Activated CD4-positive, alpha-beta memory T cell treated with anti-CD3 and anti-CD28 coated beads, Interleukin-2, amount 10 ng/mL, durations not matched to agents 7 days and 5 days (primary cell): ENCODE results near the gene KPNB1. TPM values are rescaled to one million over a fixed set of nuclear protein-coding genes. Genes with fewer than 3 reads are reported as not detected.

Experiments used
- CTCF ChIA-PET: fragments of 350-600 bp; sonication (Branson Sonifier 250); formaldehyde crosslinking; loops from one replicate; lab custom pipeline; 2021; ENCODE audit warnings: antibody characterized with exemption, inconsistent platforms; lab: Charles Lee
- POLR2A ChIA-PET: fragments of 350-600 bp; sonication (Branson Sonifier 250); formaldehyde crosslinking; loops from one replicate; lab custom pipeline; 2021; ENCODE audit warnings: antibody characterized with exemption; lab: Charles Lee
- DNase-seq: peaks from one replicate; pipeline ENCODE4 v3.0.0-alpha.2; 2020
- H3K27ac Mint-ChIP-seq: one replicate; pipeline ENCODE4 v1.8.0; 2021; ENCODE audit warnings: mild to moderate bottlenecking, mixed read lengths
- H3K27me3 Mint-ChIP-seq: one replicate; pipeline ENCODE4 v1.8.0; 2021; ENCODE audit warnings: mixed read lengths
- H3K36me3 Mint-ChIP-seq: one replicate; pipeline ENCODE4 v1.8.0; 2021; ENCODE audit warnings: low read depth, mixed read lengths
- H3K4me1 Mint-ChIP-seq: one replicate; pipeline ENCODE4 v1.8.0; 2021; ENCODE audit warnings: mixed read lengths
- H3K4me3 Mint-ChIP-seq: one replicate; pipeline ENCODE4 v1.8.0; 2021; ENCODE audit warnings: mild to moderate bottlenecking, mixed read lengths
- H3K9me3 Mint-ChIP-seq: one replicate; pipeline ENCODE4 v1.8.0; 2021; ENCODE audit warnings: mixed read lengths
- total RNA-seq, 2 experiments: library from RNA; stranded (reverse); gene quantifications; one replicate each; pipeline ENCODE4 v1.2.3, GENCODE V29; 2021

KPNB1 gene
- total RNA-seq, 2 experiments from 2014 or later = 329 to 334 TPM

- CTCF ChIA-PET = interaction anchor here (0.8 to 1.2 kb wide), 3 partner anchors 9 to 23 kb away, joined by 4 to 6 read pairs (median 5); partner anchors contain the start of gene TBX21
- H3K36me3 Mint-ChIP-seq = no peaks in the 10 kb centered on the region
- POLR2A ChIA-PET = interaction anchor here (1.0 to 2.1 kb wide), 3 partner anchors 8 to 23 kb away, joined by 3 to 11 read pairs (median 3); no protein-coding TSS in a partner anchor
- no peak overlapping the region for H3K4me3 Mint-ChIP-seq
- no peak overlapping the region for H3K27ac Mint-ChIP-seq
- no peaks in the 10 kb centered on the region for H3K9me3 Mint-ChIP-seq
- peaks cover 11% of the 10 kb centered on the region for H3K27me3 Mint-ChIP-seq
- DNase-seq = no peak
- peaks cover 60% of the 10 kb centered on the region for H3K4me1 Mint-ChIP-seq
These were observed 59.9 kb downstream of the KPNB1 start for GRCh38 chr17:47709594-47709993.

- DNase-seq = no peak
- Mint-ChIP-seq H3K36me3 (no peaks in the 10 kb centered on the region), H3K27ac (no peak overlapping the region), H3K9me3 (no peaks in the 10 kb centered on the region), H3K27me3 (peaks cover 14% of the 10 kb centered on the region), H3K4me3 (no peak overlapping the region), H3K4me1 (peaks cover 60% of the 10 kb centered on the region)
- ChIA-PET POLR2A (interaction anchor here (2.1 to 8.5 kb wide), 3 partner anchors 7 to 21 kb away, joined by 9 to 210 read pairs (median 11); partner anchors contain the start of gene TBX21), CTCF (no interaction called here)
These were observed 61.8 kb downstream of the KPNB1 start for GRCh38 chr17:47711366-47712099.

DNA sequence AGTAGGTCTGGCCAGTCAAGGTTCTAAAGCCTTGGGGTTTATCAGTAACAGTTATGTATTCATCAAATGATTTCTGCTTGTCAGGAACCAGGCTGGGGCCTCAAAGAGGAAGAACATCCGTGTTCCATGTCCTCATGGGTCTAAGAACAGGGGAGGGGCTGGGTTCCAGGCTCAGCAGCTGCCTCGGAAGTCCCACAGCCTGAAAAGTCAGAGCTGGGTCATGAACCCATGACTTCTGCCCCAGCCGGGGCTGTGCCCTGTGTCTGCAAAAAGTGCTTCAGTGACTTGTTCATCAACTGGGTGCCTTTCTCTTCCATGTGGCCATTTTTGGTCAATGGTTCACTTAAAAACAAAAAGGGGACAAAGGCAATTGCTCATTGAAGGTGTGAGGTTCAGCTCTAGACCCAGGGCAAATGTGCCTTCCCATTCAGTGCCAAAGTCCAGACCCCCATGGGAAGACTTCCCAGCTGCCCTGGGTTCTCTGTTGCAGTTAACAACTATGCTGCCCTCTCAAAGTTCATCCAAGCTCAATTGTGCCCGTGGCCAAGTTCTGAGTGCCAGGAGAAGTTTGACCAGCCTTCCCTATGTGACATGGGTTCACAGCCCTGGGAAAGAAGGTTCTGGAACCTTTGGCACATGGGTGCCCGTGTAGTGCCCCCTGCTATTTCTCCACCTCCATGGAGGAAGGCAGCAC is 62.8 kb downstream of the KPNB1 start:
- no peak for DNase-seq
- H3K4me3 Mint-ChIP-seq = no peak overlapping the region
- POLR2A ChIA-PET = interaction anchor here (2.4 to 8.5 kb wide), 2 partner anchors 8 to 20 kb away, joined by 9 to 210 read pairs; partner anchors contain the start of gene TBX21
- peaks cover 60% of the 10 kb centered on the region for H3K4me1 Mint-ChIP-seq
- H3K9me3 Mint-ChIP-seq = no peaks in the 10 kb centered on the region
- H3K36me3 Mint-ChIP-seq = no peaks in the 10 kb centered on the region
- peaks cover 14% of the 10 kb centered on the region for H3K27me3 Mint-ChIP-seq
- H3K27ac Mint-ChIP-seq = no peak overlapping the region
- CTCF ChIA-PET = interaction anchor here (0.9 to 1.4 kb wide), 2 partner anchors 10 to 20 kb away, joined by 3 to 4 read pairs; partner anchors contain the start of gene TBX21

DNA sequence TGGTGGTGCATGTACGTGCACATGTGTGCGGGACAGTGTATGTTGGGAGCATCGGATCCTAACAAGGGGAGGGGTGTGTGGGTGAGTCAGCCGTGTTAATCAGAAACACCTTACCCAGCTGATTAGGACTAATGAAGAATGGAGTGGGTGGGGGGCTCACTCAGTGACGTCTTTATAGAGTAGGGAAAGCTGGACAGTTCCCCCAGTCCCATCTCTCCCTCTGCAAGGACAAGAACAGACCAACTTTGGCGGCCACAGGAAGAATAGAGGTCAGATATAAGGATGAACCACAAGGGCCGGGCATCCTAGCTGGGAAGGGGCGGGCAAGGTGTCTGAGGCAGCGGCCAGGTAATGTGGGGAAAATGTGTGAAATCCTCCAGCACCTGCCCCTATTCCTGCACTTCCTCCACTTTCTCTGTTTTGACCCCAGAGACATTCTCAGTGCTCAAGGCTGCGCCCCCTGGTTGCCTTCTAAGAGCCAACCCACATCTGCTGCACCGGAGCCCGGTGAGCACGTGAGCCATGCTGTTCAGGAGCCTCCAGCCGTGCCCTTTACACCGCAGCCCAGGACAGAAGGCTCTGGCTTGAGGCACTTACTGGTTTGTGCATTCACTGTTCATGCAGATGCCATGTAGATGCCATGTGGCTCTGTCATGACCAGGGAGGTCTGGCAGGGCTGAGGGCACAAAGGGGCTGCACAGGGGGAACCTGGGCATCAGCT is 64.4 kb downstream of the KPNB1 start:
- POLR2A ChIA-PET = interaction anchor here (1.0 to 8.5 kb wide), 6 partner anchors 10 to 22 kb away, joined by 3 to 210 read pairs (median 8); partner anchors contain the start of gene TBX21
- CTCF ChIA-PET = interaction anchor here (1.4 to 7.3 kb wide), 4 partner anchors 8 to 17 kb away, joined by 4 to 99 read pairs (median 8); no protein-coding TSS in a partner anchor
- Mint-ChIP-seq H3K27ac (peak overlapping the region; percentile 21), H3K4me1 (peaks cover 73% of the 10 kb centered on the region), H3K4me3 (no peak overlapping the region), H3K36me3 (no peaks in the 10 kb centered on the region), H3K27me3 (peaks cover 14% of the 10 kb centered on the region), H3K9me3 (no peaks in the 10 kb centered on the region)
- no peak for DNase-seq

- peak overlapping the region; percentile 59 for H3K27ac Mint-ChIP-seq
- H3K4me1 Mint-ChIP-seq = peaks cover 76% of the 10 kb centered on the region
- H3K9me3 Mint-ChIP-seq = no peaks in the 10 kb centered on the region
- H3K4me3 Mint-ChIP-seq = no peak overlapping the region
- ChIA-PET POLR2A (interaction anchor here (1.0 to 8.5 kb wide), 7 partner anchors 9 to 28 kb away, joined by 3 to 210 read pairs (median 4); partner anchors contain the start of gene TBX21), CTCF (interaction anchor here (1.1 to 7.3 kb wide), 4 partner anchors 11 to 17 kb away, joined by 3 to 99 read pairs (median 8); no protein-coding TSS in a partner anchor)
- peak; percentile 57 for DNase-seq
- H3K36me3 Mint-ChIP-seq = no peaks in the 10 kb centered on the region
- H3K27me3 Mint-ChIP-seq = peaks cover 14% of the 10 kb centered on the region
These were observed 65.2 kb downstream of the KPNB1 start for GRCh38 chr17:47714773-47715396.

DNA sequence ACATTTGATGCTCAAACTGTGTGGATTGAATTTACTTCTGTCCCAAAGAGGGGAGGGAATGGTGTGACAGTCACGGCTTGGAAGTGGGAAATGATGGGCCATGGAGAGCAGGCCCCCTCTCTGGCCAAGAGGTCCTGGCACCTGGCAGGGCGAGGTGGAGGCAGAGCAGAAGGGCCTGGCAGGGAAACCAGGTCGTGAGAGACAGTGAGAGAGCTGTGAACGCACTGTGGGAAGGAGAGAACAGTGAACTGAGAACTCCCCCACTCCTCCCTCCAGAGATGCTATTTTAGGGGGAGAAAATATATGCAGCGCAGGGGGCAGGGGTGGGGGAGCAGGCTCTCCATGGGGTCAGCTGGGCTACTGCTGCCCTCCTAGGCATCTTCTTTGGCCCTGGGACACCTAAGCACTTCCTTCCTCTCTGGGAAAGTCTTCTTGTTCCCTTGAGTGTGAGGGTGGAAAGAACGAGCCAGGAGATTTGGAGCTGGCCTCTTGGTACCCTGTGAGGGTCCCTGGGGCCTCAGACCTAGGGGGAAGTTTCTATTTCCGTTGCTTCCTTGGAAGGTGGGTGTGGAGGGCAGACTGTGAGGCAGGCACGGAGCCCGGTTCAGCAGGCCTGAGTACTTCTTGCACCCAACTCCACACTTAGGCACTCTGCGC is 66.1 kb downstream of the KPNB1 start:
- POLR2A ChIA-PET = interaction anchor here (1.6 to 8.5 kb wide), 5 partner anchors 11 to 27 kb away, joined by 4 to 210 read pairs (median 12); partner anchors contain the start of gene TBX21
- no peak overlapping the region for H3K27ac Mint-ChIP-seq

GRCh38 chr17:47716375-47716774 is 66.7 kb downstream of the KPNB1 start:
- Mint-ChIP-seq H3K27ac (no peak overlapping the region), H3K36me3 (no peaks in the 10 kb centered on the region), H3K9me3 (no peaks in the 10 kb centered on the region), H3K4me1 (peaks cover 91% of the 10 kb centered on the region), H3K4me3 (no peak overlapping the region), H3K27me3 (peaks cover 14% of the 10 kb centered on the region)
- no peak for DNase-seq
- CTCF ChIA-PET = interaction anchor here (1.1 to 7.3 kb wide), 4 partner anchors 13 to 19 kb away, joined by 3 to 99 read pairs (median 14); no protein-coding TSS in a partner anchor
- POLR2A ChIA-PET = interaction anchor here (1.6 to 8.5 kb wide), 4 partner anchors 12 to 26 kb away, joined by 4 to 210 read pairs (median 22); partner anchors contain the start of gene TBX21

More for the DNA sequence above, 66.1 kb downstream of the KPNB1 start:
- CTCF ChIA-PET = interaction anchor here (1.1 to 7.3 kb wide), 4 partner anchors 14 to 18 kb away, joined by 3 to 99 read pairs (median 4); no protein-coding TSS in a partner anchor
- H3K27me3 Mint-ChIP-seq = peaks cover 14% of the 10 kb centered on the region
- no peak overlapping the region for H3K4me3 Mint-ChIP-seq
- H3K36me3 Mint-ChIP-seq = no peaks in the 10 kb centered on the region
- DNase-seq = no peak
- no peaks in the 10 kb centered on the region for H3K9me3 Mint-ChIP-seq
- H3K4me1 Mint-ChIP-seq = peaks cover 85% of the 10 kb centered on the region

GRCh38 chr17:47717261-47717697 is 67.6 kb downstream of the KPNB1 start:
- Mint-ChIP-seq H3K27me3 (peaks cover 13% of the 10 kb centered on the region), H3K4me1 (peaks cover 96% of the 10 kb centered on the region), H3K36me3 (no peaks in the 10 kb centered on the region), H3K4me3 (no peak overlapping the region), H3K27ac (no peak overlapping the region), H3K9me3 (no peaks in the 10 kb centered on the region)
- ChIA-PET POLR2A (interaction anchor here (1.6 to 8.5 kb wide), 3 partner anchors 13 to 22 kb away, joined by 6 to 210 read pairs (median 33); no protein-coding TSS in a partner anchor), CTCF (interaction anchor here (1.2 to 7.3 kb wide), 6 partner anchors 10 to 25 kb away, joined by 3 to 99 read pairs (median 12); no protein-coding TSS in a partner anchor)
- peak; percentile 46 for DNase-seq

DNA sequence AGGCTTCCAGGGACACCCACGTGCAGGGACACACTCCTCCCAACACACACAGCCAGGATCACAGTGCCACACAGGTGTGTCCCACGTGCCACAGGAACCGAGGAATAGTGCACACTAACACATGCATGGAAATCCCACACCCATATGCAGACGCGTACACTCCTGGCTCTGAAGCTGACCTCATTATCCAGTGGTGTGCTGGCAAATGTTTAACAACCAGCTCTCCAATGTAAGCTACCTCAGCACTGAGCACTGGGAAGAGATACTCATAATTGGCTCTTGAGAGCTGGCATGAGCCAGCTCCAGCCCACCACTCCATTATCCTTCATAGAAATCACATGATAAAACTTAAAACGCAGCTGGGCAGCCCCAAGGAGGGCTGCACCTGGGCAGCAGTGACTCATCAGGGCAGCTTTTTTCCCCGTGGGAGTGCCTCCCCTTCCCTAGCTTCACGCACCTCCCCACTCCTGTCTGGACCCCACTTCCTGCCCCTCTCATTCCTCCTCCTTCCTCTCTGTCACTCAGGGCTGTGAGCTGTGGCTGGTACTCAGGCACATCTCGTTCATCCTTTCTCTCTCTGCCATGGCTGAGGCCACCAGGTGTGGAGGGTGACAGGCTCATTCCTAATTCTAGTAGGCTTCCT is 68.4 kb downstream of the KPNB1 start:
- ChIA-PET POLR2A (interaction anchor here (0.8 to 8.5 kb wide), 9 partner anchors 8 to 69 kb away, joined by 3 to 210 read pairs (median 4); partner anchors contain the start of genes KPNB1 and TBX21), CTCF (interaction anchor here (1.2 to 7.3 kb wide), 7 partner anchors 11 to 24 kb away, joined by 3 to 99 read pairs (median 17); partner anchors contain the start of genes TBKBP1 and TBX21)
- peak overlapping the region; percentile 78 for H3K27ac Mint-ChIP-seq
- no peak for DNase-seq
- no peaks in the 10 kb centered on the region for H3K36me3 Mint-ChIP-seq
- peak overlapping the region; percentile 43 for H3K4me3 Mint-ChIP-seq
- H3K4me1 Mint-ChIP-seq = peaks cover 96% of the 10 kb centered on the region
- peaks cover 10% of the 10 kb centered on the region for H3K27me3 Mint-ChIP-seq
- H3K9me3 Mint-ChIP-seq = no peaks in the 10 kb centered on the region

DNA sequence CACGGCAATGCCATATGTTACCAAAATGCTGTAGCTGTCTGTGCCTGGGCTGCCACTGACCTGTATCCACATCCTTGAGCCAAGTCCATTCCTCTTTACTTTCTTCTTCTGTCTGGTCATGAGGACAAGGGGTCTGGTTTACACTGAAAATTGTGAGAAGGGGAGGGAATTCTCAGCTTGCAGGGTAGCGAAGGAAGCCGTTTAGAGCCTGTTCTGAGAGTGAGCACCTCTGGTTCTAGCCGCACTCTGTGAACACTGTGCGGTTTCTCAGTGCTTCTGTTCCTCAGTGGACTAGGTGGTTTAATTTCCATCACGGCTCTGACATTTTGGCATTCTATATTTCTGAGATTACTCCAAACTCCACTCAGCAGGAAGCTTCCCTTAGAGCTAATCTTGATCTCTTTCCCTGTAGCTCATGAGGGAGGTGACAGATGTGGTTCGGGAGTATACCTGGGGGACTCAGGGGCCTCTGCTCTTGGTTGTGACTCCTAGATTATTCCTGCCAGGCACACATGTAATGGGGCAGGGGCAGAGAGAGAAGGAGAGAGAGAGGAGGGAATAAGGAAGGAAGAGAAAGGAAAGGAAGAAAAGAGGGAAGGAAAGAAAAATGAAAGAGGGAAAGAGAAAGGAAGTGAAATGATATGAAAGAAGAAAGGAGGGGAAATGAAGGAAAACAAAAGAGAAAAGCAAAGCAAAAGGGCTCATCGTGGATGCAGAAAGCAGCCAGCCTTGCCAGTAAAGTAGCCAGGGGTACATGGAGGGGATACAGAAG is 69.1 kb downstream of the KPNB1 start:
- Mint-ChIP-seq H3K4me1 (peaks cover 95% of the 10 kb centered on the region), H3K4me3 (peak overlapping the region; percentile 43), H3K9me3 (no peaks in the 10 kb centered on the region), H3K36me3 (no peaks in the 10 kb centered on the region), H3K27ac (peak overlapping the region; percentile 78), H3K27me3 (peaks cover 5% of the 10 kb centered on the region)
- CTCF ChIA-PET = interaction anchor here (0.6 to 7.3 kb wide), 8 partner anchors 12 to 559 kb away, joined by 3 to 99 read pairs (median 12); partner anchors contain the start of genes TBKBP1 and TBX21
- POLR2A ChIA-PET = interaction anchor here (0.8 to 8.5 kb wide), 13 partner anchors 9 to 177 kb away, joined by 3 to 210 read pairs (median 4); partner anchors contain the start of genes KPNB1, LRRC46, MRPL10 and SP2
- no peak for DNase-seq
